ENCODE measurements around the gene FAM13A.

DNA sequence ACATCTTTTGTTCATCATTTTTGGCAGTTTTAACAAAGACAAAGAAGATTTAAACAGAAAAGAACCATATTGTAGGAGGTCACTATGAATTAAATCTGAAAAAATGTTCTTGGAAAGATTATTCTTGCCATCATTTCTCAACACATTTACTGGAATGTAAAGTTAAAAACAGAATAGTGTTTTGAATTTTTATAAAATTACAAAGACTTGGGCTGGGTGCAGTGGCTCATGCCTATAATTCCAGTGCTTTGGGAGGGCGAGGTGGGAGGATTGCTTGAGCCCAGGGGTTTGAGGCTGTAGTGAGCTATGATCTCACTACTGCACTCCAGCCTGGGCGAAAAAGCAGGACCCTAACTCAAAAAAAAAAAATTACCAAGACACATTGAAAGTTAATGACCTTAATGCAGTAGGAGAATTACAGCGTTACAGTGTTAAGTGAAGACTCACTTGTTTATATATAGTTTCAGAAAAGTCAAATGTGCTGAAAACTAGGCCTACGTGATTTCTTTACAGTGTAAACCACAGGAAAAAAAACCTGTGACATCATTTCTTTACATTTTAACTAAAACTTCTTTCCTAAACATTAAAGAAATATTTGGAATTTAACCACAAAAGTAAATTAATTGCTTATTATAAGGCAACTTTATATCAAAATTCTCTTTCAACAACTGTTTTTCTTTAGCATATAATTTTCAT lies 7.9 kb downstream of the FAM13A start:
- TF ChIP-seq EZH2phosphoT487 (IDR thresholded peaks at IDR 0.05; ENCODE audit: insufficient read depth, low read depth) (no peak), EZH2 (IDR thresholded peaks at IDR 0.05; ENCODE audit: insufficient read depth, poor library complexity, severe bottlenecking) (no peak)
